H1 (cell line): Measurements from ENCODE around the gene IQCM. TPM values are rescaled to one million over a fixed set of nuclear protein-coding genes. Genes with fewer than 3 reads are reported as not detected.

ENCODE experiments used
- CTCF ChIA-PET: fragments of 300-600 bp; sonication (Branson Sonifier 250); formaldehyde crosslinking; loops from one replicate; lab custom pipeline; 2021; ENCODE audit not compliant: partially characterized antibody; lab: Charles Lee
- POLR2A ChIA-PET: fragments of 300-600 bp; sonication (Branson Sonifier 250); formaldehyde crosslinking; loops from one replicate; lab custom pipeline; 2021; ENCODE audit warnings: inconsistent platforms; ENCODE audit not compliant: partially characterized antibody; lab: Charles Lee
- DNase-seq, 2 experiments: peaks; one replicate each; pipeline versions ENCODE4 v3.0.0 to v3.0.0-alpha.2; 2010 to 2022; ENCODE audit warnings: low spot score in 2 of 2, low read depth in 1 of 2, mixed read lengths in 1 of 2
- FAIRE-seq: peaks from 2 replicates; lab custom pipeline; 2011; peaks lifted over from hg19 to GRCh38; lab: Jason Lieb, UNC
- H2AFZ ChIP-seq: 2 replicates; pipeline ENCODE4 v1.8.1; 2012; ENCODE audit warnings: low read length, inconsistent platforms
- H2AK5ac ChIP-seq: 2 replicates; pipeline ENCODE4 v1.6.1; 2013; ENCODE audit warnings: low read depth, low read length
- H2BK120ac ChIP-seq: replicated peaks from 2 replicates; pipeline ENCODE3; 2013; ENCODE audit warnings: low read depth, low read length, inconsistent platforms
- H2BK12ac ChIP-seq: 2 replicates; pipeline ENCODE4 v1.6.1; 2013; ENCODE audit warnings: low read depth, low read length
- H2BK15ac ChIP-seq: 2 replicates; pipeline ENCODE4 v1.6.1; 2013; ENCODE audit warnings: low read length
- H2BK20ac ChIP-seq: 2 replicates; pipeline ENCODE4 v1.6.1; 2013; ENCODE audit warnings: low read length
- H2BK5ac ChIP-seq: 2 replicates; pipeline ENCODE4 v1.6.1; 2013; ENCODE audit warnings: low read depth, low read length
- H3K14ac ChIP-seq: 2 replicates; pipeline ENCODE4 v1.6.1; 2013; ENCODE audit warnings: inconsistent platforms; ENCODE audit not compliant: insufficient read length
- H3K18ac ChIP-seq: 2 replicates; pipeline ENCODE4 v1.6.1; 2013; ENCODE audit warnings: low read length; ENCODE audit errors: extremely low read depth
- H3K23ac ChIP-seq: 2 replicates; pipeline ENCODE4 v1.6.1; 2013; ENCODE audit warnings: inconsistent platforms; ENCODE audit not compliant: insufficient read length
- H3K23me2 ChIP-seq: 2 replicates; pipeline ENCODE4 v1.6.1; 2013; ENCODE audit warnings: low read depth, low read length
- H3K27ac ChIP-seq: 2 replicates; pipeline ENCODE4 v1.6.1; 2011; ENCODE audit warnings: low read depth, low read length, inconsistent platforms
- H3K27me3 ChIP-seq, 4 experiments: replicated peaks in 1 of 4; 1 replicate in 1 of 4; 2 replicates in 3 of 4; pipeline versions ENCODE4 v1.6.1 to v1.8.1; 2011 to 2013; ENCODE audit warnings: low read length in 3 of 4, mild to moderate bottlenecking in 3 of 4, inconsistent platforms in 2 of 4, mixed read lengths in 2 of 4, moderate library complexity in 1 of 4; ENCODE audit not compliant: control insufficient read depth in 3 of 4, insufficient read depth in 3 of 4; ENCODE audit errors: extremely low read depth in 1 of 4
- H3K36me3 ChIP-seq, 4 experiments: 2 replicates each; pipeline versions ENCODE4 v1.6.1 to v1.8.1; 2011 to 2013; ENCODE audit warnings: mild to moderate bottlenecking in 4 of 4, low read length in 3 of 4, moderate library complexity in 2 of 4, control low read depth in 1 of 4, inconsistent platforms in 1 of 4; ENCODE audit not compliant: insufficient read depth in 4 of 4, control insufficient read depth in 2 of 4
- H3K4ac ChIP-seq: replicated peaks from 2 replicates; pipeline ENCODE3; 2013; ENCODE audit warnings: low read length, low read depth, mixed read lengths, inconsistent platforms; ENCODE audit not compliant: insufficient read length
- H3K4me1 ChIP-seq, 4 experiments: replicated peaks in 1 of 4; 1 replicate in 1 of 4; 2 replicates in 3 of 4; pipeline versions ENCODE4 v1.6.1 to v1.8.1; 2011 to 2013; ENCODE audit warnings: low read length in 3 of 4, inconsistent platforms in 2 of 4, mixed read lengths in 1 of 4; ENCODE audit not compliant: insufficient read depth in 4 of 4, control insufficient read depth in 3 of 4
- H3K4me2 ChIP-seq, 2 experiments: 2 replicates each; pipeline versions ENCODE4 v1.6.1 to v1.8.1; 2011 to 2013; ENCODE audit warnings: low read depth in 2 of 2, low read length in 2 of 2, control low read depth in 1 of 2, inconsistent platforms in 1 of 2, mild to moderate bottlenecking in 1 of 2; ENCODE audit not compliant: insufficient read depth in 1 of 2
- H3K4me3 ChIP-seq, 4 experiments: fragments of 200-600, 300-600 bp in 1 of 4; sonication (generic), shearing (Covaris generic), sonication (Bioruptor Twin) in 1 of 4; 2 replicates each; pipeline versions ENCODE4 v1.5.1 to v1.8.1; 2011 to 2016; ENCODE audit warnings: low read length in 4 of 4, low read depth in 3 of 4, control low read depth in 2 of 4, inconsistent platforms in 2 of 4, mild to moderate bottlenecking in 2 of 4, mixed read lengths in 1 of 4, moderate library complexity in 1 of 4; ENCODE audit not compliant: insufficient read depth in 2 of 4; ENCODE audit errors: extremely low read depth in 1 of 4
- H3K56ac ChIP-seq: replicated peaks from 2 replicates; pipeline ENCODE3; 2013; ENCODE audit warnings: low read depth, mild to moderate bottlenecking, mixed read lengths, low read length, inconsistent platforms; ENCODE audit not compliant: insufficient read length
- H3K79me1 ChIP-seq: 2 replicates; pipeline ENCODE4 v1.6.1; 2013; ENCODE audit warnings: low read depth, low read length, control low read depth
- H3K79me2 ChIP-seq, 2 experiments: 2 replicates each; pipeline versions ENCODE4 v1.6.1 to v1.8.1; 2012 to 2013; ENCODE audit warnings: low read length in 2 of 2, mild to moderate bottlenecking in 2 of 2, inconsistent platforms in 1 of 2; ENCODE audit not compliant: insufficient read depth in 2 of 2, control insufficient read depth in 1 of 2
- H3K9ac ChIP-seq, 4 experiments: replicated peaks in 1 of 4; 1 replicate in 1 of 4; 2 replicates in 3 of 4; pipeline versions ENCODE4 v1.6.1 to v1.8.1; 2011 to 2013; ENCODE audit warnings: low read depth in 3 of 4, low read length in 3 of 4, control low read depth in 2 of 4, mild to moderate bottlenecking in 2 of 4, moderate library complexity in 2 of 4, inconsistent platforms in 1 of 4; ENCODE audit errors: extremely low read depth in 1 of 4
- H3K9me3 ChIP-seq, 2 experiments: 2 replicates each; pipeline versions ENCODE4 v1.6.1 to v1.8.1; 2012 to 2013; ENCODE audit warnings: mild to moderate bottlenecking in 2 of 2, moderate library complexity in 2 of 2, control low read depth in 1 of 2, inconsistent platforms in 1 of 2, low read depth in 1 of 2, low read length in 1 of 2, mixed read lengths in 1 of 2; ENCODE audit not compliant: insufficient read depth in 2 of 2
- H4K20me1 ChIP-seq, 2 experiments: replicated peaks in 1 of 2; 2 replicates each; pipeline versions ENCODE3 to v1.8.1; 2011 to 2013; ENCODE audit warnings: inconsistent platforms in 2 of 2, low read length in 2 of 2, mild to moderate bottlenecking in 1 of 2; ENCODE audit not compliant: insufficient read depth in 2 of 2, control insufficient read depth in 1 of 2
- H4K5ac ChIP-seq: 2 replicates; pipeline ENCODE4 v1.6.1; 2013; ENCODE audit warnings: low read length, low read depth, mixed read lengths, inconsistent platforms; ENCODE audit not compliant: insufficient read length
- H4K8ac ChIP-seq: 2 replicates; pipeline ENCODE4 v1.8.0; 2013; ENCODE audit warnings: mild to moderate bottlenecking, moderate library complexity, low read length, inconsistent platforms; ENCODE audit not compliant: insufficient read depth; ENCODE audit errors: extremely low read depth
- H4K91ac ChIP-seq: replicated peaks from 2 replicates; pipeline ENCODE3; 2013; ENCODE audit warnings: low read length, mixed read lengths, inconsistent platforms; ENCODE audit not compliant: insufficient read length
- BACH1 ChIP-seq: IDR thresholded peaks from 2 replicates; pipeline ENCODE4 v1.6.1; 2012; ENCODE audit warnings: low read length, improper control_type of control experiment
- FOSL1 ChIP-seq: IDR thresholded peaks from 2 replicates; pipeline ENCODE4 v1.6.1; 2011; ENCODE audit warnings: mild to moderate bottlenecking, low read depth, low read length, moderate library complexity; ENCODE audit not compliant: insufficient read depth
- GTF2F1 ChIP-seq: IDR thresholded peaks from 2 replicates; pipeline ENCODE4 v1.6.1; 2012; ENCODE audit warnings: low read depth, low read length, improper control_type of control experiment, borderline replicate concordance
- HDAC2 ChIP-seq, 2 experiments: fragments of 300-600 bp in 1 of 2; sonication (generic) in 1 of 2; IDR thresholded peaks; 2 replicates each; pipeline ENCODE4 v1.6.1; 2011 to 2012; ENCODE audit warnings: low read depth in 2 of 2, low read length in 2 of 2, mild to moderate bottlenecking in 2 of 2, moderate library complexity in 2 of 2, borderline replicate concordance in 1 of 2, inconsistent platforms in 1 of 2
- JUN ChIP-seq: IDR thresholded peaks from 2 replicates; pipeline ENCODE4 v1.6.1; 2011; ENCODE audit warnings: low read depth, mild to moderate bottlenecking, improper control_type of control experiment, low read length
- MAX ChIP-seq: IDR thresholded peaks from 2 replicates; pipeline ENCODE4 v1.6.1; 2012; ENCODE audit warnings: inconsistent platforms
- POLR2A ChIP-seq, 2 experiments: IDR thresholded peaks; 1 replicate in 1 of 2; 2 replicates in 1 of 2; pipeline ENCODE4 v1.6.1; 2011; ENCODE audit warnings: low read depth in 2 of 2, low read length in 2 of 2, mild to moderate bottlenecking in 2 of 2; ENCODE audit errors: control extremely low read depth in 1 of 2
- RAD21 ChIP-seq, 2 experiments: IDR thresholded peaks in 1 of 2; conservative IDR thresholded peaks in 1 of 2; 2 replicates each; pipeline ENCODE4 v1.6.1; 2011; ENCODE audit warnings: low read depth in 2 of 2, low read length in 2 of 2, improper control_type of control experiment in 1 of 2, inconsistent platforms in 1 of 2, mild to moderate bottlenecking in 1 of 2, moderate library complexity in 1 of 2
- RNF2 ChIP-seq: fragments of 200-900, 300-1000 bp; sonication (generic); IDR thresholded peaks from 2 replicates; pipeline ENCODE4 v1.7.1; 2016; ENCODE audit warnings: borderline replicate concordance, low read depth, mild to moderate bottlenecking, antibody characterized with exemption, low read length; ENCODE audit not compliant: poor library complexity, severe bottlenecking; ENCODE audit errors: missing control alignments
- TCF12 ChIP-seq: IDR thresholded peaks from 2 replicates; pipeline ENCODE4 v1.6.1; 2011; ENCODE audit warnings: low read depth, mild to moderate bottlenecking, low read length
- ZNF274 ChIP-seq: IDR thresholded peaks from 2 replicates; pipeline ENCODE4 v1.7.0; 2012; ENCODE audit warnings: low read length, borderline replicate concordance; ENCODE audit errors: extremely low read depth
- WGBS, 2 experiments: shearing (Covaris generic) in 1 of 2; methylation state at CpG; one replicate each; pipeline versions ENCODE4 v1.1.6 to v1.1.7; 2013 to 2015; ENCODE audit warnings: low lambda C conversion rate in 2 of 2, mixed read lengths in 2 of 2, inconsistent platforms in 1 of 2, low coverage in 1 of 2, missing lambda C conversion rate in 1 of 2; ENCODE audit not compliant: insufficient replicate concordance in 2 of 2, insufficient coverage in 1 of 2, insufficient read length in 1 of 2; ENCODE audit errors: extremely low coverage in 1 of 2, missing lambda C conversion rate in 1 of 2; 5-methylcytosine and 5-hydroxymethylcytosine counted together
- polyA plus RNA-seq, 7 experiments: library from polyadenylated mRNA; depleted of rRNA in 3 of 7; stranded (reverse) in 5 of 7; unstranded in 2 of 7; fragments of >200 nt in 5 of 7; fragments of 200-250 nt in 2 of 7; gene quantifications; 1 replicate in 5 of 7; 2 replicates in 1 of 7; 4 replicates in 1 of 7; pipeline versions ENCODE4 v1.2.1 to v1.2.3, GENCODE V29; 2011 to 2013; ENCODE audit warnings: missing spikeins in 2 of 7, mixed read lengths in 2 of 7
- total RNA-seq: library from RNA; stranded (reverse); fragmentation: NEBNext Ultra II Directional; extraction: Animal tissue kit (Norgen Biotek cat#: 25700); gene quantifications from 2 replicates; pipeline ENCODE4 v1.2.1, GENCODE V29; 2021
- TF ChIP-seq, protein P1 (sequence below): IDR thresholded peaks from 2 replicates; pipeline ENCODE4 v1.6.1; 2012; ENCODE audit warnings: low read length, inconsistent platforms

Gene IQCM
- total and polyA plus RNA-seq, 2 of the 8 experiments (the other 6 are each of a cell fraction or from before 2014, with no cell fraction given): not detected

- H4K91ac ChIP-seq: no peak overlapping the region
- H3K79me2 ChIP-seq: no peaks in the 10 kb centered on the region
- FAIRE-seq (no peak), DNase-seq (no peak)
- no peak overlapping the region for H2BK5ac ChIP-seq
- WGBS, 2 experiments: 83% methylated on average over 2 of the region's 2 CpGs; no CpG with 5 or more reads in 1 of the 2 experiments
- H3K36me3 ChIP-seq: no peaks in the 10 kb centered on the region
- H4K20me1 ChIP-seq: no peaks in the 10 kb centered on the region
- H3K4me1 ChIP-seq: no peaks in the 10 kb centered on the region
- no peak overlapping the region for H2BK15ac ChIP-seq
- H3K9me3 ChIP-seq: no peaks in the 10 kb centered on the region
- no peak overlapping the region for H3K18ac ChIP-seq
- no peak overlapping the region for H2BK20ac ChIP-seq
- H3K14ac ChIP-seq: no peak overlapping the region
- no peak overlapping the region for H3K9ac ChIP-seq
- no peak overlapping the region for H2AK5ac ChIP-seq
- no peak overlapping the region for H3K4me2 ChIP-seq
- no peak overlapping the region for H3K23ac ChIP-seq
- H2AFZ ChIP-seq: no peak overlapping the region
- ChIA-PET CTCF (interaction anchor here (0.6 to 0.7 kb wide), 2 partner anchors 16 to 65 kb away, joined by 3 to 4 read pairs; no protein-coding TSS in a partner anchor), POLR2A (no interaction called here)
- no peak overlapping the region for H3K27ac ChIP-seq
- H3K4me3 ChIP-seq: no peak overlapping the region
- no peak overlapping the region for H3K4ac ChIP-seq
- H3K79me1 ChIP-seq: no peaks in the 10 kb centered on the region
- H3K56ac ChIP-seq: no peak overlapping the region
- H2BK120ac ChIP-seq: no peak overlapping the region
- H4K5ac ChIP-seq: no peak overlapping the region
- H4K8ac ChIP-seq: no peak overlapping the region
- no peaks in the 10 kb centered on the region for H3K23me2 ChIP-seq
- no peak overlapping the region for H2BK12ac ChIP-seq
- H3K27me3 ChIP-seq: no peaks in the 10 kb centered on the region
- no peak for TF ChIP-seq RNF2
- TF ChIP-seq HDAC2 (IDR thresholded peaks at IDR 0.05; ENCODE audit: borderline replicate concordance in 1 of 2, low read depth in 2 of 2, low read length in 2 of 2): no peak
- no peak for TF ChIP-seq BACH1
- TF ChIP-seq ZNF274: no peak
- no peak for TF ChIP-seq FOSL1
- TF ChIP-seq RAD21 (IDR thresholded peaks at IDR 0.05 in 1 of 2, conservative IDR thresholded peaks at IDR 0.05 in 1 of 2; ENCODE audit: low read depth in 2 of 2, low read length in 2 of 2): no peak
- TF ChIP-seq GTF2F1: no peak
- no peak for TF ChIP-seq POLR2A (IDR thresholded peaks at IDR 0.05; ENCODE audit: control extremely low read depth in 1 of 2, low read depth in 2 of 2, low read length in 2 of 2)
- TF ChIP-seq TCF12: no peak
- TF ChIP-seq JUN: no peak
- no peak for TF ChIP-seq MAX
- TF ChIP-seq, protein P1, sequence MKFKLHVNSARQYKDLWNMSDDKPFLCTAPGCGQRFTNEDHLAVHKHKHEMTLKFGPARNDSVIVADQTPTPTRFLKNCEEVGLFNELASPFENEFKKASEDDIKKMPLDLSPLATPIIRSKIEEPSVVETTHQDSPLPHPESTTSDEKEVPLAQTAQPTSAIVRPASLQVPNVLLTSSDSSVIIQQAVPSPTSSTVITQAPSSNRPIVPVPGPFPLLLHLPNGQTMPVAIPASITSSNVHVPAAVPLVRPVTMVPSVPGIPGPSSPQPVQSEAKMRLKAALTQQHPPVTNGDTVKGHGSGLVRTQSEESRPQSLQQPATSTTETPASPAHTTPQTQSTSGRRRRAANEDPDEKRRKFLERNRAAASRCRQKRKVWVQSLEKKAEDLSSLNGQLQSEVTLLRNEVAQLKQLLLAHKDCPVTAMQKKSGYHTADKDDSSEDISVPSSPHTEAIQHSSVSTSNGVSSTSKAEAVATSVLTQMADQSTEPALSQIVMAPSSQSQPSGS: no peak
These were observed 322.2 kb downstream of the IQCM start for GRCh38 chr4:149493492-149493891.
